Panc1 (cell line): ENCODE measurements around the gene PSME3.

Source experiments
- CTCF ChIP-seq: fragments of 450-650 bp; IDR thresholded peaks from 2 replicates; pipeline ENCODE4 v1.5.1; 2017; ENCODE audit warnings: mild to moderate bottlenecking
- REST ChIP-seq, 2 experiments: IDR thresholded peaks; 2 replicates each; pipeline ENCODE4 v1.6.1; 2011 to 2012; ENCODE audit warnings: low read depth in 2 of 2, control low read depth in 1 of 2, low read length in 1 of 2, mild to moderate bottlenecking in 1 of 2, moderate library complexity in 1 of 2; ENCODE audit not compliant: insufficient read depth in 1 of 2

GRCh38 chr17:42783791-42784138, 49.4 kb upstream of the PSME3 start:
- TF ChIP-seq CTCF (no peak), REST (IDR thresholded peaks at IDR 0.05; ENCODE audit: insufficient read depth in 1 of 2, low read depth in 2 of 2, low read length in 1 of 2) (no peak)
